ENCODE data around the gene MZB1.
"Not testable (repeated sequence)": the region's sequence is repeated elsewhere in the genome, so short reads cannot be mapped to it uniquely, and the experiment has no call there.

MZB1 gene

DNA sequence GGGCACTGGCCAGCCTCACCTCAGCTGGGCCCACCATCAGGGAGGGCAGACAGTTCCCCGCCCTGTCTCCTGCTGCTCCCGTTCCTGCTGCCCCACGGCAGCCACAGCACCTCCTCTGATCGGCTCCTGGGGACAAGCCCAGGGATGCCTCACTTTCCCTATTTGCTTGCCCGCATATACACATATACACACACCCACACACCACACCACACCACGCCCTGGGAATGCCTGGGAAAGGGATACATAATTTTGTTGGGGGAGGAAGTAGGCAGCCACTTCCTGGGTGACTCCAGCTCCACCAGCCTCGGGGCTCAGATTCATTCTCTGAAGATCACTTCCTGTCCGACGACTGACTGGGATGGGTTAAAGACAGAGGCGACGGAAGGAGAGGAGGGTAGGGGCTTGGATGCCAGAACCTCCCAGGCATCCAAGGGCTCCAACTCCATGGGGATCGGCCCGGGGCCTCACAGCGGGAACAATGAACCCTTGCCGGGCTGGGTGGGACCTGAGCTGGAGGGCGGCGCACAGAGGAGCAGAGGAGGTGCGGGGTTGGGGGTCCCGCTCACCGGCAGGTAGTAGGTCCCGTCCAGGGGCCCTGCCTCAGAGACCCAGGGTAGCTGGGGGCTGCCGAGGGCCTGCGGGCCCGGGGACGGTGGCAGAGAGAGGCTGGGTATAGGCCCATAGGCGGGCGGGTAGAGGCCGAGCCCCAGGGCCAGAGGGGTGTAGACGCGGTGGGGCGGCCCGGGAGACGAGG is 2.0 kb upstream of the MZB1 start:
- DNase-seq = no peak

GRCh38 chr5:139390639-139391569 is 1.2 kb upstream of the MZB1 start:
- no peak for DNase-seq

GRCh38 chr5:139388198-139388821 is 1.4 kb downstream of the MZB1 start:
- DNase-seq = no peak

DNA sequence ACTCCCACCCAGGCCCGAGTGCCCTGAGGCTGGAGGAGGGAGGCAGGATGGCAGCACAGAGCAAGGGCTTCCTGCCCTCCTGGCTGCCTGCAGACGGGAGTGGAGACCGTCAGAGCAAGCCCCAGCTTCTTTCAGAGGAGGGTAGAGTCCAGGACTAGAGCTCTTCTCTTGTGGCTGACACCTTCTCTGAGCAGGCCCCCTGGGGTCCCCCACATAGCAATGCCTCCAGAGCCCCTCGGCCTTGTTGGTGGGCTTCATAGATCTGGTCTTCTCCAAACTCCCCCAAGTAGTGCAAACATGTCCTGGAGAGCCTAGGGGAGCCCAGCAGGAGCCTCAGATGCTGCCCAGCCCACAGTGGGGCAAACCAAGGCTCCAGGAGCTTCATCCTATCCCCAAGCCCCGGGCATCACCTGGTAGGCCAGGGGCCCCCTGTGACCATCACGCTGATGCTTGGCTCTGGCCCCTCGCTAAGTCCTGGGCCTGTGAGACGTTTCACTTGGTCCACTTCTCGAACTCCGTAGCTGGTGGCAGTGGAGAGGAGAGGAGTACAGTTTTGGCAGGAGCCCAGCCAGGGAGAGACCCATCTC is 2.0 kb downstream of the MZB1 start:
- DNase-seq = no peak

- not testable (repeated sequence) for DNase-seq
Measured at GRCh38 chr5:139386956-139387355, 2.8 kb downstream of the MZB1 start.

DNA sequence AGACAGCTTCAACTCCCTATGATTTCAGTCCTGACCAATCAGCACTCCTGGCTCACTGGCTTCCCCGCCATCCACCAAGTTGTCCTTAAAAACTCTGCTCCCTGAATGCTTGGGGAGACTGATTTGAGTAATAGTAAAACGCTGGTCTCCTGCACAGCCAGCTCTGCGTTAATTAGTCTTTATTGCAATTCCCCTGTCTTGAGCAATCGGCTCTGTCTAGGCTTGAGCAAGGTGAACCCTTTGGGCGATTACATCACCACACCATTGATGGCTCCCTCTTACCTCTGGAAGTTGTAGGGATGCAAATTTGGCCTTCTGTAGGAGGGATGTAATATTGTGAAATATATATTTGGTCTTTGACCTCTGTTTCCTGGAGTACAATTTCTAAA is 3.7 kb downstream of the MZB1 start:
- no peak for DNase-seq

- no peak for DNase-seq
Measured at GRCh38 chr5:139385061-139386049, 4.4 kb downstream of the MZB1 start.

DNA sequence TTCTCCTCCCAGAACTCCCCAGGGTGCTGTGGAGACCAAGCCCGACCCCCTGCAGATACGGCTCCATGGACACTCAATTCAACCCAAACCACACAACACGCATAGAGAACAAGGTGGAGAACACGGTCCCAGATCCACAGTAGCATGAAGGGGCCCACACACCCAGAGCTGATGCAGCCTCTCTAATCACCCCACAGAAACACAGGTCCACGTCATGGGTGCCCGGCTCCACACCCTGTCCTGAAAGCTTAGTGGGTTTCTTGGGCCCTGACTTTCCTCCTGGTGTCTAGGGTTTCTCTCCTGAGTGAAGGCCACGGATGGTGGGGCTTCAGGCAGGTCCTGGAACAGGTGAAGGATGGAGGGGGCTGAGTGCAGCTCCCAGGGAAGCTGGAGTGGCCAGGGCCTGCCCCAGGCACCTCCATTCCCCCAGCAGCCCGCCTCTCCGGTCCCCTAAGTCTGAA is 5.1 kb downstream of the MZB1 start:
- no peak for DNase-seq

- DNase-seq = no peak
Measured at GRCh38 chr5:139383993-139384590, 5.6 kb downstream of the MZB1 start.

DNA sequence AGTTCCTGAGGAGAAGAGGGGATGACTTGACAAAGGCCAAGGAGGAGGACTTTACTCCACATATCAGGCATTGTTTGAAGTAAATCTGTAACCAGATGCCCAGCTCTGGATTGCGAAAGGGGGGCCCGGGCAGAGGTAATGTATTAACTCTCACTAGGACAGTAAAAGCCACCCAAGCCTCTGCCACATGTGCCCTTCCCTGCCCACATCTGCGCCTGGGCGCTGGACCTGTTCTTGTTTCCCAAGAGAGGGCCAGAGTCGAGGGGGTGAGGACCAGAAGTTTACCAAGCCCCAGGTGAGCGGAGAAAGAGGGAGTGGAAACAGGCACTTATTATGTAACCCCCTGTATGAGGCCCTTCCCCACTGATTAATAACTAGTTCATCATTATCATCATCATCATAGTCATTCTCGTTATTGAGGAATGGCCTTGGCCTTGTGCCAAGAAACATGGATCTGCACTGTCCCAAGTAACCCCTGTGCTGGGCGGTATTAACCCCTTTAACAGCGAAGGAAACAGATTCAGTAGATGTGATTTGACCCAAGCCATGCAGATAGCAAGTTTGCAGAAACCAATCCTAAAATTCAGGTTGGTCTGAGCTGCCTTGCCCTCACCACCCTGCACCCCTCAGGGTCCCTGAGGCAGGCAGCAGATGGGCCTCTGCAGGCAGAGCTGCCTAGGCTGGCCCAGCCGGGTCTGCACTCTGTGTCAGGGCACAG is 6.3 kb downstream of the MZB1 start, which contains the start of gene SLC23A1:
Gene SLC23A1, minus strand, starts transcription at position 23 of the 718 bp plus-strand sequence. CDS start 44 bp downstream, outside the sequence.
- peak; percentile 7 for DNase-seq

- no peak for DNase-seq
Measured at GRCh38 chr5:139382807-139383206, 6.9 kb downstream of the MZB1 start.

DNA sequence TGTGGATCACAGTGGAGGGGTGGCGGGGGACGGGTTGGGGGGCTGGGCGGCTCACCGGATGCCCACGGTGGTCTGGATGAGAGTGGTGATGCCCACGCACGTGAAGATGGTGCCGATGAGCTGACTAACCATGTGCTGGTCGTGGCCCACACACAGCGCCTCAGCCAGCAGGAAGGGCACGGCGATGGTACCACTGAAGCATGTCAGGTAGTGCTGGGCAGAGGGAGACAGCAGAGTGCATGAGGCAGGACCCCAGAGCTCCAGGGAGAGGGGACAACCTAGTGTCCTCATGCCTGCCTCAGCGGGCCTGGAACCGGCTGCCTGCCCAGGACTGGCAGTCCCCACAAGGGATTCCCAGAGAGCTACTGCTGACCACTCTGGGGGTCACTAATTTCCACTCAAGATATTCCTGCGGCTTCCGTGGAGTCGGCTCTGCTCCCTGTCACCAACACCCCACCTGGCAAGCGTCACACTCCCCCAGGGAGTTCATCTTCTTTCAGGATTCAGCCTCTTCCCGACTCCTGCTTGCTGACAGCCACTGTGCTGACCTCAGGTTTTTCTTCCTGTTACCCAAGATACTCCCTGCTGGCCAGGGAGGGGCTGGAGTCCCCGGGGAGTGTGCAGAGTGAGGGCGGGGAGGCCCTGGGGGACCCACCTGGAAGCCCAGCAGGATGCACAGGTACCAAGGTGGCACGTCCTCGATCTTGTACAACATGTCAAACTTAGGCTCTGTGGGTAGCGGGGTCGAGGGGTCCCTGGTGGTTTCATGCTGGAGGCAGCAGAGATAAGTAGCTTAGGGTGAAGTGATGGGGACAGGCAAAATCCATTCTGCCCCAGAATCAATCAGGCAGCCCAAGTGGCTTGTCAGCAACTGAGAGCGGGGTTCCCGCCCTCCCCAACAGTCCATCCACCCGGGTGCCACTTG is 7.6 kb downstream of the MZB1 start:
- no peak for DNase-seq

- DNase-seq = no peak
Measured at GRCh38 chr5:139379626-139380449, 9.9 kb downstream of the MZB1 start.

GRCh38 chr5:139378941-139379361 is 10.8 kb downstream of the MZB1 start:
- DNase-seq = no peak

GRCh38 chr5:139378101-139378825 is 11.4 kb downstream of the MZB1 start:
- no peak for DNase-seq

DNA sequence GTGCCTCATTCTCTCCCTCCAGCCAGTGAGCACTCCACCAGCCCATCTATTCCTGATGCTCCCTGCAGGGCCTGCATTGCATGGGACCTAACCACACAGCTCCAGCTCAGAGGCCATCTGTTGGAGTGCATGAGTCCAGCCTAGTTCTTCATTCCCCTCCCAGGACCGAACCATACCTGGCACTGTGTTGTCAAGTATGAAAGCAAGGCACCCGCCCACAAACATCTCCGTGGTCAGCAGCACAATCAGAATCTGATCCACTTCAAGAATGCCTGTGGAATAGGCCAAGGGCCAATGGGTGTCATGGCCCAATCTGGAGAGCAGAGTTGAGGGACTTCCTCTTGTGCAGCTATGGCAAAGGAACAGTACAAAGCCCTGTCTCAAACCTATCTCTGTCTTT is 12.5 kb downstream of the MZB1 start:
- no peak for DNase-seq

DNA sequence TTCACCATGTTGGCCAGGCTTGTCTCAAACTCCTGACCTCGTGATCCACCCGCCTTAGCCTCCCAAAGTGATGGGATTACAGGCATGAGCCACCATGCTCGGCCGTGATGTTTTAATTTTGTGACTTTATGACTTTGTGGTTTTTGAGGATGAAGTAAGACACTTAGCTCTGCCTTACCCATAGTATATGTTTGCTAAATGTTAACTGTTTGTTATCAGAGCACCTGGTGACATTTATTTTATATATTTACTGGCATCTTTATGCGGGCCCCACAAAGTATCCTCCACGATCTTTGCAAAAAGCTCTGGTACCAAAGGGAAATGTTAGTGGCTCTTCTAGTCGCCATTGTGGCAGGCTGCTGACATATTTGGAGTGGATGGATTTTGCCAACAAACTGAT is 13.3 kb downstream of the MZB1 start:
- DNase-seq = no peak

DNA sequence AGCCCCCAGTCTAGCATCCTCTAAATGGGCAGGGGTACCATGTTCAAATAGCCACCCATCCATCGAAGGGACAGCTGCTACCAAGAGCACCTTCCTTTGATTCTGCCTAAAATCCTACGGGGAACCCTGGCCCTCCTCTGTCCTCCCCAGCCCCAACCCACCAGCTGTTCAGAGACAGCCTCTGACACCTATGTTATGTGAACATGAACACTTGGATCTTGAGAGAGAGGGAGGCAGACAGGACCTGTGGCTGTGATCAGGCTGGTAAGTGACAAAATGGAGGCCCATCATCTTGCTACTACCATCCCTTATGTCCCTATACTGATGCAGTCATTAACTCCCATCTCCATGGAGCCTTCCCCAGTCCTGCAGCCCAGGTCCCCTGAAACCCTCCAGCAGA is 14.8 kb downstream of the MZB1 start:
- DNase-seq = no peak
